CD14-positive monocyte (primary cell): ENCODE data around the gene JOSD2. TPM values are rescaled to one million over a fixed set of nuclear protein-coding genes. Genes with fewer than 3 reads are reported as not detected.

Experiments
- DNase-seq, 3 donors: peaks; one replicate each; pipeline ENCODE4 v3.0.0-alpha.2; 2011 to 2022
- H2AFZ ChIP-seq: 2 replicates; pipeline ENCODE4 v1.6.0; 2012; ENCODE audit warnings: mild to moderate bottlenecking, low read depth, low read length, inconsistent platforms; ENCODE audit not compliant: insufficient read depth, poor library complexity, severe bottlenecking
- H3K27ac ChIP-seq, 2 donors: 1 replicate in 1 of 2; 2 replicates in 1 of 2; pipeline ENCODE4 v1.5.1; 2012 to 2013; ENCODE audit warnings: low read length in 2 of 2, control low read depth in 1 of 2, inconsistent platforms in 1 of 2, low read depth in 1 of 2, mild to moderate bottlenecking in 1 of 2
- H3K27me3 ChIP-seq, 2 donors: one replicate each; pipeline versions ENCODE4 v1.6.0 to v1.6.1; 2011 to 2013; ENCODE audit warnings: low read length in 2 of 2; ENCODE audit not compliant: control insufficient read depth in 2 of 2, insufficient read depth in 2 of 2
- H3K36me3 ChIP-seq, 2 donors: replicated peaks in 1 of 2; 1 replicate in 1 of 2; 2 replicates in 1 of 2; pipeline versions ENCODE4 v1.5.1 to v1.6.1; 2012 to 2013; ENCODE audit warnings: low read length in 2 of 2, control low read depth in 1 of 2, inconsistent platforms in 1 of 2, mild to moderate bottlenecking in 1 of 2; ENCODE audit not compliant: insufficient read depth in 2 of 2, control insufficient read depth in 1 of 2
- H3K4me1 ChIP-seq, 2 donors: 1 replicate in 1 of 2; 2 replicates in 1 of 2; pipeline versions ENCODE4 v1.5.1 to v1.6.1; 2012 to 2013; ENCODE audit warnings: low read length in 2 of 2, control low read depth in 1 of 2, inconsistent platforms in 1 of 2, mild to moderate bottlenecking in 1 of 2, moderate library complexity in 1 of 2; ENCODE audit not compliant: insufficient read depth in 2 of 2, control insufficient read depth in 1 of 2
- H3K4me2 ChIP-seq: replicated peaks from 2 replicates; pipeline ENCODE3; 2012; ENCODE audit warnings: low read length, moderate library complexity, mild to moderate bottlenecking; ENCODE audit not compliant: poor library complexity, severe bottlenecking; ENCODE audit errors: extremely low read depth
- H3K4me3 ChIP-seq, 3 experiments: fragments of 200-600 bp in 1 of 3; sonication (generic) in 1 of 3; replicated peaks in 1 of 3; 1 replicate in 2 of 3; 2 replicates in 1 of 3; pipeline ENCODE4 v1.5.1; 2011 to 2013; ENCODE audit warnings: low read length in 3 of 3, mild to moderate bottlenecking in 3 of 3, control low read depth in 2 of 3, low read depth in 2 of 3, inconsistent platforms in 1 of 3, moderate library complexity in 1 of 3
- H3K79me2 ChIP-seq: 2 replicates; pipeline ENCODE4 v1.6.0; 2012; ENCODE audit warnings: mild to moderate bottlenecking, control low read depth, inconsistent platforms, low read length, moderate library complexity; ENCODE audit not compliant: insufficient read depth
- H3K9ac ChIP-seq: 2 replicates; pipeline ENCODE4 v1.6.0; 2017; ENCODE audit warnings: low read length, mild to moderate bottlenecking; ENCODE audit not compliant: insufficient read depth, poor library complexity, severe bottlenecking
- H3K9me3 ChIP-seq, 2 donors: replicated peaks in 1 of 2; 1 replicate in 1 of 2; 2 replicates in 1 of 2; pipeline versions ENCODE4 v1.5.1 to v1.6.1; 2012 to 2013; ENCODE audit warnings: low read length in 2 of 2, control low read depth in 1 of 2; ENCODE audit not compliant: control insufficient read depth in 1 of 2, insufficient read depth in 1 of 2
- H4K20me1 ChIP-seq: 2 replicates; pipeline ENCODE4 v1.6.0; 2012; ENCODE audit warnings: mild to moderate bottlenecking, low read length, control low read depth, moderate library complexity; ENCODE audit not compliant: insufficient read depth
- H3K27ac Mint-ChIP-seq, 7 donors: one replicate each; pipeline ENCODE4 v1.8.0; 2020; ENCODE audit warnings: mild to moderate bottlenecking in 7 of 7, mixed read lengths in 7 of 7, moderate library complexity in 6 of 7, inconsistent platforms in 2 of 7
- H3K27me3 Mint-ChIP-seq, 3 donors: one replicate each; pipeline ENCODE4 v1.8.0; 2021 to 2022; ENCODE audit warnings: low read depth in 3 of 3, mild to moderate bottlenecking in 3 of 3, mixed read lengths in 3 of 3, moderate library complexity in 3 of 3, inconsistent platforms in 1 of 3
- H3K36me3 Mint-ChIP-seq, 2 donors: one replicate each; pipeline ENCODE4 v1.8.0; 2020; ENCODE audit warnings: mixed read lengths in 2 of 2, inconsistent platforms in 1 of 2, mild to moderate bottlenecking in 1 of 2
- H3K4me1 Mint-ChIP-seq: one replicate; pipeline ENCODE4 v1.8.0; 2020; ENCODE audit warnings: mild to moderate bottlenecking, mixed read lengths
- H3K4me3 Mint-ChIP-seq, 2 donors: one replicate each; pipeline ENCODE4 v1.8.0; 2020; ENCODE audit warnings: mild to moderate bottlenecking in 2 of 2, mixed read lengths in 2 of 2, moderate library complexity in 1 of 2
- H3K9me3 Mint-ChIP-seq, 7 donors: one replicate each; pipeline ENCODE4 v1.8.0; 2020 to 2022; ENCODE audit warnings: mixed read lengths in 7 of 7, mild to moderate bottlenecking in 6 of 7, moderate library complexity in 6 of 7, inconsistent platforms in 2 of 7
- CTCF ChIP-seq: fragments of 200-600 bp; IDR thresholded peaks from one replicate; pipeline ENCODE4 v1.8.0; 2022; ENCODE audit warnings: antibody characterized with exemption, mild to moderate bottlenecking
- WGBS: methylation state at CpG from one replicate; pipeline ENCODE4 v1.1.5; 2013; ENCODE audit warnings: missing lambda C conversion rate; ENCODE audit not compliant: insufficient coverage; 5-methylcytosine and 5-hydroxymethylcytosine counted together
- intact Hi-C, 2 donors: fragments of 100-400 bp; cut with micrococcal nuclease; formaldehyde crosslinking; loops; one replicate each; pipeline versions ENCODE4 v1.15.0 to v1.15.1; 2023
- polyA plus RNA-seq, 3 donors: library from polyadenylated mRNA; depleted of rRNA in 1 of 3; unstranded in 2 of 3; stranded (reverse) in 1 of 3; fragments of 300-500 nt in 2 of 3; fragments of >200 nt in 1 of 3; fragmentation: Illumina TruSeq in 2 of 3; gene quantifications; 1 replicate in 2 of 3; 2 replicates in 1 of 3; pipeline ENCODE4 v1.2.3, GENCODE V29; 2012 to 2021

JOSD2 gene
- polyA plus RNA-seq, 3 donors: 33.0 to 43.0 (median 37.2) TPM

- H3K27me3 Mint-ChIP-seq: peaks cover 26 to 55% (median 45%) of the 10 kb centered on the region in 3 donors
- intact Hi-C loops: loop anchor here in 1 of 2 donors (5.0 kb wide), 1 partner anchor 201 kb away; no protein-coding TSS in a partner anchor
These were observed 47.5 kb upstream of the JOSD2 start for GRCh38 chr19:50558449-50558848.

GRCh38 chr19:50558039-50558438 lies 47.0 kb upstream of the JOSD2 start:
- Mint-ChIP-seq H3K27ac (no peak overlapping the region), H3K4me1 (peaks cover 7% of the 10 kb centered on the region), H3K4me3 (no peak overlapping the region), H3K36me3 (no peaks in the 10 kb centered on the region), H3K27me3 (peaks cover 27 to 56% (median 49%) of the 10 kb centered on the region in 3 donors), H3K9me3 (peaks cover 0 to 8% (median 3%) of the 10 kb centered on the region in 7 donors)
- Histone ChIP-seq H3K79me2 (no peaks in the 10 kb centered on the region), H2AFZ (no peak overlapping the region), H3K36me3 (no peaks in the 10 kb centered on the region), H3K4me1 (peaks cover 6 to 9% of the 10 kb centered on the region in 2 donors), H3K4me2 (no peak overlapping the region), H4K20me1 (no peaks in the 10 kb centered on the region), H3K27me3 (peaks cover 0 to 29% of the 10 kb centered on the region in 2 donors), H3K9me3 (no peaks in the 10 kb centered on the region), H3K27ac (no peak overlapping the region), H3K9ac (no peak overlapping the region), H3K4me3 (no peak overlapping the region)
- DNase-seq: no peak
- intact Hi-C loops: loop anchor here in 1 of 2 donors (5.0 kb wide), 1 partner anchor 201 kb away; no protein-coding TSS in a partner anchor
- WGBS: no CpG with 5 or more reads among the region's 4 CpGs
- TF ChIP-seq CTCF: no peak

More at GRCh38 chr19:50558449-50558848, 47.5 kb upstream of the JOSD2 start:
- no peak for DNase-seq
- Histone ChIP-seq H3K79me2 (no peaks in the 10 kb centered on the region), H2AFZ (no peak overlapping the region), H3K9ac (no peak overlapping the region), H3K4me3 (no peak overlapping the region), H3K27ac (no peak overlapping the region), H3K27me3 (peaks cover 0 to 29% of the 10 kb centered on the region in 2 donors), H3K36me3 (no peaks in the 10 kb centered on the region), H3K9me3 (no peaks in the 10 kb centered on the region), H3K4me2 (no peak overlapping the region), H4K20me1 (no peaks in the 10 kb centered on the region), H3K4me1 (peaks cover 6 to 9% of the 10 kb centered on the region in 2 donors)
- H3K9me3 Mint-ChIP-seq: peaks cover 0 to 3% (median 2%) of the 10 kb centered on the region in 7 donors
- no peak overlapping the region for H3K27ac Mint-ChIP-seq
- WGBS: 98% methylated on average over 13 of the region's 13 CpGs
- TF ChIP-seq CTCF: no peak
- H3K36me3 Mint-ChIP-seq: no peaks in the 10 kb centered on the region
- peaks cover 7% of the 10 kb centered on the region for H3K4me1 Mint-ChIP-seq
- no peak overlapping the region for H3K4me3 Mint-ChIP-seq
